GM12874 (cell line): Measurements from ENCODE around the gene CRABP2.

Experiments
- TF ChIP-seq, protein P1 (sequence below): IDR thresholded peaks from 2 replicates; pipeline ENCODE4 v1.5.1; 2011; ENCODE audit warnings: low read depth, mild to moderate bottlenecking, control low read depth, low read length, moderate library complexity; ENCODE audit not compliant: insufficient read depth

CRABP2 gene

DNA sequence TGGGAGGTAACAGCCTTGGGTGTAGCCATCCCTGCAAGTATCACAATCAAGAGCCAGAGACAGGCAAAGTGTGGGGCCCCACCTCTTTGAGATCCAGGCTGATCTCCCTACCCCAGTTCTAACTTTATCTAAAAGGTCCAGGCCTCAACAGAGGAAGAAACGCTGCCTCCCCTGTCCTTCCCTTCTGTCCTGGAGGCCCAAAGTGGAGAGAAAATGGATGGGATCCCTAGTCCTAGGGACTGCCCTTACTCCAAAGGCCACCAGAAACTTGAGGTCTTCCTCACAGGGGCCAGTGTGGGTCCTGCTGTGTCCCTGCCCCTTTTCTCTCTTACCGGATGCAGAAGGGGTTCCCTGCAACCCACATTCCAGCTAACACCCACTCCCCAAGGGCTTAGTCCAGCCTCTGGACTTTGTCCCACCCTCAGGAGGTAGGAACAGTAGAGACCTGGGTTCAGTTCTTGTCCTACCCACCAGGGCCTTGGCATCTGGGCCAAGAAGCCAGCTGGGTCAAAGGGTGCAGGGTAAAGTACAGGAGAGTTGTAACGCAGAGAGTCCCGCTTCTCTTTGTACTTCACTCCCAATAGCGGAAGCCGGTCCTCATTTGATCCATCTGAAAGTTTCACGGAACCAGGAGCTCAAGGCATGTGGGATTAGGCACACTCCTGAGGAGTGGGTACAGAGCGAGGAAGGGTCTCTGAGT lies 44.2 kb upstream of the CRABP2 start:
- TF ChIP-seq, protein P1, sequence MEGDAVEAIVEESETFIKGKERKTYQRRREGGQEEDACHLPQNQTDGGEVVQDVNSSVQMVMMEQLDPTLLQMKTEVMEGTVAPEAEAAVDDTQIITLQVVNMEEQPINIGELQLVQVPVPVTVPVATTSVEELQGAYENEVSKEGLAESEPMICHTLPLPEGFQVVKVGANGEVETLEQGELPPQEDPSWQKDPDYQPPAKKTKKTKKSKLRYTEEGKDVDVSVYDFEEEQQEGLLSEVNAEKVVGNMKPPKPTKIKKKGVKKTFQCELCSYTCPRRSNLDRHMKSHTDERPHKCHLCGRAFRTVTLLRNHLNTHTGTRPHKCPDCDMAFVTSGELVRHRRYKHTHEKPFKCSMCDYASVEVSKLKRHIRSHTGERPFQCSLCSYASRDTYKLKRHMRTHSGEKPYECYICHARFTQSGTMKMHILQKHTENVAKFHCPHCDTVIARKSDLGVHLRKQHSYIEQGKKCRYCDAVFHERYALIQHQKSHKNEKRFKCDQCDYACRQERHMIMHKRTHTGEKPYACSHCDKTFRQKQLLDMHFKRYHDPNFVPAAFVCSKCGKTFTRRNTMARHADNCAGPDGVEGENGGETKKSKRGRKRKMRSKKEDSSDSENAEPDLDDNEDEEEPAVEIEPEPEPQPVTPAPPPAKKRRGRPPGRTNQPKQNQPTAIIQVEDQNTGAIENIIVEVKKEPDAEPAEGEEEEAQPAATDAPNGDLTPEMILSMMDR: no peak

DNA sequence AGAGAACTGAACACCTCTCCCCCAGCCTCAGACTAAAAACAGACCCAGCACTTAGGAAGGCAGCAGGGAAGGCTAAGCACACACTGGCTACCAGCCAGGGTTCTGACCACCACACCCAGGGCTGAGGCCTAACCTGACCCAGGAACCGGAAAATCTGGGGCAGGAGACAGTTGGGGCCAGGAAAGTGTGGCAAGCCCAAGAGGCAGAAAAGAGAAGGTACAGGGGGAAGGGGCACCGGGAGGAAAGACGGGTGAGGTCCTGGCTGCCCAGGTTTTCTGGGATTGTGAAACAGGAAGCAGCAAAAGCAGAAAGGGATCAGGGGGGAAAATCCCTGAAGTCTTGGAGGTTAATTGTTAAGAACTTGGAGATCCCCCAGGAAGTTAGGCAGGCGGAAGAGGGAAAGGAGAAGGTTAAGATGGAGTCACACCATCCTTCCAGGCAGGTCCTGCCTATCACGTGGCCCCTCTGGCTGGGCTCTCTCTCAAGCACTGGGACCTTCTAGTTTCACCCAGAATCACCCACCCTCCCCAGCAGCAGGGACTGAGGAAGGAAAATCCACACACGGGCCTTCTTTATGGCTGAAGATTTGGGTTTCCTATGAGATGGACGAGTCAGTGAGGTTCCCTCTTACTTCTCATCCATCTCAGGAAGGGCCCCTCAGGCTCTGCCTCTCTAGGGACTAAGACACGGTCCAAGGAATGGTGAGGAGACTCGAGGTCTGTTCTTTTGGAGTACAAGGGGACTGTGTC lies 43.5 kb upstream of the CRABP2 start:
- TF ChIP-seq, protein P1: no peak

DNA sequence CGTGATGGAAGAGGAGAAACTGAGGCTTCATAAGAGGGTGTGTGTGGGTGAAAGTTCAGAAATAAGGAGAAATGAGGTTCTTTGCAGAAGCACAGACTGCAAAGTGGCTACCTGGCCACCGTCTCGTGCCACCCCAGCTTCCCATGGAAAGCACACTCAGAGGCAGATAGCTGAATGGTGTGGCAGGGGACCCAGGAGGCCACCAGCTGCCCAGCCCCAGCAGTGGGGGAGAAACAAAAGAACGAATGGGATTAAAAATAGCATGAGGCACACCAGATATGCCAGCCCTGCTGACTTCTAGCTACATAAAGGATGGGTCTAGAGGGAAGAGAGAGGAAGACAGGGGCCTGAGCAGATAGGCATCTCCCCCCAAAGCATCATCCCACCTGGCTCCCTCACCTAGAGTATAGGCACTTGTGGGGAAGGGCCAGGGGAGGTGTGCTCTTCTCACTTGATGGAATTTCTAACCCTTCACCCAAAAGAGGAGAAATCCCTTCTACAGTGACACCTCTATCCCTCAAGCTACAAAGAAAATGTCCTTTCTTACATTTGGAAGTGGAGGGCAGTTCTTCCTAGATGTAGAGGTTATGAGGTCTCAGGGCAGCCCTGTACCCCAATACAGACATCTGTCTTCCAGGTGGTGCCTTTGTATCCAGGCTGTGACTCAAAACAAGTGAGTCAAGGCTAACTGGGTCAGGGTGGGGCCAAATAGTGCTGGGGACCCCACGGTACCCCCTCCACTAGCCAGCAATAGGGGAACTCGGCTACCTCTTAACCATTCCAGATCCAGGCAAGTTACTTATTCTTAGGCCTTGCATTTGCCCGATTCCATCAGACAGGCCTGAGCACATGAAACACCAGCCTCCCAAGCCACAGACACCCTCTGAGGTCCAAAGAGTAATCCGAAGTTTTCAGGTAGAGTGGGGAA lies 42.6 kb upstream of the CRABP2 start:
- TF ChIP-seq, protein P1: no peak

DNA sequence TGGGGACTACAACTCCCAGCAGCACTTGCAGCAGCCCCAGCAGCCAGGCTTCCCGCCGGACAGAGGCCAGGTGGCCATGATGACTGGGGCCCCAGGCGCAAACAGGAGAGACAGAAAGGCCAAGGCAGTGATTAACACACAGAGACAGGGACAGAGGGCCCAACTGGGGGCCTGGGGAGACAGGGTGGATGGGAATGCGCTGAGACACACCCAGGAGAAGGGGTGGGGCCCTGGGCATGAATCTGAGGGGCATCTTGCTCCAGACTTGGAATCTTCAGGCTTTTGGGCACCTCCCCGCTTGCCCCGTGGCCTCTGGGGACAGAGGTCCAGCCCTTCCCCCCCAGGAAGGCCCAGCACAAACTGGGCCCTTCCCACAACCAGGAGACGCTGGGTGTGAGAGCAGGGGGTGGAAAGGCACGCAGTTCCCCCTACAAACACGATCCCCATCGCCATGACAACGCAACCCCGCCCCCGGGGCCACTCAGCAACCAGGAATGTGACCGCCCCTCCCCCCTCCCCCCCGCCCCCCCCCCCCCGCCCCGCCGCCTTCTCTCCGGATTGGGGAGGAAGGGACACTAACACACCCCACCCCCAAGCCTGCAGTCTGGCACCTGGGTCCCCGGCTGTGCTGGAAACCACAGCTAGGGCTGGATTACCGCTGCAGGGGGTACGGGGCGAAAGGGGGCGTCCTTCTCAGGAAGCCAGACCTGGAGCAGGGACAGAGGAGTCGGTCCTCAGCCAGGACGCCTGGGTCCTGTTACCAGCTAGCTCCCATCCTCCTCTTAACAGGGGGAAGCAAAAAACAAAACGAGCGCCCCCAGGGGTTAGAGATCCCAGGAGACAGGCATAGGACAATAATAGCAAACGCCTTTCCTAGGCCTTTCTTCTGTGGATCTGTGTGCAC lies 41.6 kb upstream of the CRABP2 start:
- TF ChIP-seq, protein P1: no peak

DNA sequence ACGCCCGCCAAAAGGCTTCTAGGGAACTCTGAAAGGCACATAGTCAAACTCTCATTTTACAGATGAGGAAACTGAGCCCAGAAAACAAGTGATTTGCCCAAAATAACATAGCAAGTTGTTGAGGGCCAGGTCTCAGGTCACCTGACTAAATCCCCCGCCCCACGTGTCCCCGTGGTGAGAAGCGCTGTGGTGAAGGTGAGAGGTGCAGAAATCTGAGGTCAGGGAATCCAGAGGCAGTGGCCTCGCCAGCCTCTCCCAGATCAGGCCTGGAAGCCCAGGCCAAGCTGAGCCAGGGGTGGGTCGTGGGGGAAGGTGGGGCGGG lies 41.0 kb upstream of the CRABP2 start:
- TF ChIP-seq, protein P1: no peak

DNA sequence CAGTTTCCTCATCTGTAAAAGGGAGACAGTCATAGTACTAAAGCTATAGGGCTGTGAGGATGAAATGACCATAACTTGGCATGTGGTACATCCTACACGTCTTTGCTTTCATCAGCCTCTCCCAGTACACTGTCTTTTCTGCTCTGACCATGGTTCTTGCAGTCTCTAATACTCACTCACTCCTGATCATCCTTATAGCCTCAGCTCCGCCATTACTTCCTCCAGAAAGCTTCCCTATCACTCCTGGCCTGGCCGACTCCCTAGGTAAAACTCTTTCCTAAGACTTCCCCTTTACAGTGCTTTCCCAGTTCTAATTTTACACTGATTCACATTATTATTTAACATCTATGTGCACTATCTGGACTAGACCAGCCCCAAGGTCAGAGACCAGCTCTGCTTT lies 40.5 kb upstream of the CRABP2 start:
- TF ChIP-seq, protein P1: no peak
